Keratinocyte (primary cell): ENCODE data around the gene CNTNAP2.

Experiments used
- EZH2 ChIP-seq: IDR thresholded peaks from one replicate; pipeline ENCODE4 v1.6.1; 2012; ENCODE audit warnings: inconsistent platforms, mild to moderate bottlenecking, low read length, moderate library complexity
- TF ChIP-seq, protein P1 (sequence below), 3 experiments: IDR thresholded peaks in 1 of 3; conservative IDR thresholded peaks in 1 of 3; optimal IDR thresholded peaks in 1 of 3; 2 replicates in 2 of 3; 3 replicates in 1 of 3; pipeline versions ENCODE3 to v1.5.1; 2011; ENCODE audit warnings: low read length in 3 of 3, mild to moderate bottlenecking in 3 of 3, moderate library complexity in 2 of 3, control low read depth in 1 of 3, inconsistent platforms in 1 of 3; ENCODE audit not compliant: insufficient read depth in 2 of 3; ENCODE audit errors: extremely low read depth in 1 of 3

DNA sequence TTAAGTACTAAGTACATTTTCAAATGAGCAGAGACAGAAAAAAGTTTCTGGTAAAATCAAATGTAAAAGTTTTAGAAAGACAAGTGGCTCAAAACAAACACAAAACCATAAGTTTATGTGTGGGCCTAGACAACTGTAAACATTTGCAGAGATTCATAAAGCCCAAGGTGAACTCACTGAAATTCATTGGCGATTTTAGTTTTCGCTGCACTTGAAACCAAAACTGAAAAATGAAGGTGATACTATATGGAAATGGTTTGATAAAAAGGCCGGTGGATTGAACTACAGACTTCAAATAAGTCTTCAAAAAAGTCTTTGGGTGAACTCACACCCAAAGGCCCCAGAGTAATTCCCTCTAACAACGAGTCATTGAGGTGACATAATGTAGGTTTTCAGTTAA, 1289.0 kb downstream of the CNTNAP2 start:
- TF ChIP-seq, protein P1, sequence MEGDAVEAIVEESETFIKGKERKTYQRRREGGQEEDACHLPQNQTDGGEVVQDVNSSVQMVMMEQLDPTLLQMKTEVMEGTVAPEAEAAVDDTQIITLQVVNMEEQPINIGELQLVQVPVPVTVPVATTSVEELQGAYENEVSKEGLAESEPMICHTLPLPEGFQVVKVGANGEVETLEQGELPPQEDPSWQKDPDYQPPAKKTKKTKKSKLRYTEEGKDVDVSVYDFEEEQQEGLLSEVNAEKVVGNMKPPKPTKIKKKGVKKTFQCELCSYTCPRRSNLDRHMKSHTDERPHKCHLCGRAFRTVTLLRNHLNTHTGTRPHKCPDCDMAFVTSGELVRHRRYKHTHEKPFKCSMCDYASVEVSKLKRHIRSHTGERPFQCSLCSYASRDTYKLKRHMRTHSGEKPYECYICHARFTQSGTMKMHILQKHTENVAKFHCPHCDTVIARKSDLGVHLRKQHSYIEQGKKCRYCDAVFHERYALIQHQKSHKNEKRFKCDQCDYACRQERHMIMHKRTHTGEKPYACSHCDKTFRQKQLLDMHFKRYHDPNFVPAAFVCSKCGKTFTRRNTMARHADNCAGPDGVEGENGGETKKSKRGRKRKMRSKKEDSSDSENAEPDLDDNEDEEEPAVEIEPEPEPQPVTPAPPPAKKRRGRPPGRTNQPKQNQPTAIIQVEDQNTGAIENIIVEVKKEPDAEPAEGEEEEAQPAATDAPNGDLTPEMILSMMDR (optimal IDR thresholded peaks at IDR 0.05 in 1 of 3, IDR thresholded peaks at IDR 0.05 in 1 of 3, conservative IDR thresholded peaks at IDR 0.05 in 1 of 3; ENCODE audit: extremely low read depth in 1 of 3, insufficient read depth in 2 of 3, low read length in 3 of 3), result no peak
- TF ChIP-seq EZH2, result no peak
